ENCODE measurements around the gene AXL. TPM values are rescaled to one million over a fixed set of nuclear protein-coding genes. Genes with fewer than 3 reads are reported as not detected.

Gene AXL
- total and polyA plus RNA-seq, 2 experiments from 2014 or later: 15.0 to 45.9 TPM

GRCh38 chr19:41310033-41310831 lies 91.2 kb downstream of the AXL start, which contains the start of gene CCDC97:
Gene CCDC97, plus strand, starts transcription at chr19:41310172. Its CDS starts 139 bp downstream, at chr19:41310311.
- peaks cover 48% of the 10 kb centered on the region for H3K79me2 ChIP-seq
- peak within 1 kb of the TSS; percentile 99 for H3K27ac ChIP-seq
- peak; percentile 94 for DNase-seq (ENCODE audit: low spot score)
- 2% methylated on average over 47 of the region's 47 CpGs for WGBS (ENCODE audit: low lambda C conversion rate, missing lambda C conversion rate)
- no peaks in the 10 kb centered on the region for H3K9me2 ChIP-seq (replicated peaks; ENCODE audit: insufficient read depth)
- H3K4me2 ChIP-seq: peak within 1 kb of the TSS; percentile 80
- H2AFZ ChIP-seq: peak within 1 kb of the TSS; percentile 33
- peaks cover 8% of the 10 kb centered on the region for H4K20me1 ChIP-seq (ENCODE audit: insufficient read depth, poor library complexity, severe bottlenecking)
- H3K4me1 ChIP-seq (ENCODE audit: insufficient read depth): peaks cover 21% of the 10 kb centered on the region
- H3K4me3 ChIP-seq: peak within 1 kb of the TSS; percentile 90
- H3K27me3 ChIP-seq: no peaks in the 10 kb centered on the region
- no peaks in the 10 kb centered on the region for H3K9me3 ChIP-seq (ENCODE audit: low read depth)
- no peaks in the 10 kb centered on the region for H3K36me3 ChIP-seq (replicated peaks; ENCODE audit: insufficient read depth, low read depth)
- no peak for TF ChIP-seq EZH2phosphoT487 (IDR thresholded peaks at IDR 0.05; ENCODE audit: low read depth, severe bottlenecking, unreplicated experiment)
- no peak for TF ChIP-seq EZH2 (IDR thresholded peaks at IDR 0.05; ENCODE audit: borderline replicate concordance)
- no peak for TF ChIP-seq CTCF (IDR thresholded peaks at IDR 0.05; ENCODE audit: poor library complexity)

GRCh38 chr19:41311072-41311471 lies 92.0 kb downstream of the AXL start:
- Histone ChIP-seq H3K27ac (peak overlapping the region; percentile 99), H3K4me1 (ENCODE audit: insufficient read depth) (peaks cover 21% of the 10 kb centered on the region)
- 48% methylated on average over 5 of the region's 5 CpGs for WGBS (ENCODE audit: low lambda C conversion rate, missing lambda C conversion rate)

More at GRCh38 chr19:41311072-41311471, 92.0 kb downstream of the AXL start:
- Histone ChIP-seq H2AFZ (peak overlapping the region; percentile 33), H3K4me2 (peak overlapping the region; percentile 80), H3K79me2 (peaks cover 48% of the 10 kb centered on the region), H3K4me3 (peak overlapping the region; percentile 90), H3K9me3 (ENCODE audit: low read depth) (no peaks in the 10 kb centered on the region), H3K9me2 (replicated peaks; ENCODE audit: insufficient read depth) (no peaks in the 10 kb centered on the region), H4K20me1 (ENCODE audit: insufficient read depth, poor library complexity, severe bottlenecking) (peaks cover 8% of the 10 kb centered on the region), H3K27me3 (no peaks in the 10 kb centered on the region), H3K36me3 (replicated peaks; ENCODE audit: insufficient read depth, low read depth) (no peaks in the 10 kb centered on the region)
- TF ChIP-seq CTCF (IDR thresholded peaks at IDR 0.05; ENCODE audit: poor library complexity) (no peak), EZH2 (IDR thresholded peaks at IDR 0.05; ENCODE audit: borderline replicate concordance) (no peak)
- DNase-seq (ENCODE audit: low spot score): no peak

Small RNA genes lying within 50 kb of the gene (small RNA-seq; reads per million reads assigned to genes)
- gene RN7SL34P: not detected

Other genes with a start within 250 kb of the AXL start
- gene CYP2B6, start 227.9 kb upstream of the AXL start, total RNA-seq: 1.2 and 1.7 TPM in 2 replicates
- 0.88 and 1.0 TPM in 2 replicates for gene CYP2B6, start 227.9 kb upstream of the AXL start, polyA plus RNA-seq
- gene CYP2A13, start 130.8 kb upstream of the AXL start, total RNA-seq: not detected in 2 replicates
- gene CYP2A13, start 130.8 kb upstream of the AXL start, polyA plus RNA-seq: 0.23 TPM in 1 of 2 replicates, not detected in the other
- not detected in 2 replicates for gene CYP2F1, start 104.8 kb upstream of the AXL start, total RNA-seq
- not detected in 2 replicates for gene CYP2F1, start 104.8 kb upstream of the AXL start, polyA plus RNA-seq
- gene CYP2S1, start 26.0 kb upstream of the AXL start, total RNA-seq: 8.5 and 11.6 TPM in 2 replicates
- gene CYP2S1, start 26.0 kb upstream of the AXL start, polyA plus RNA-seq: 23.7 and 26.0 TPM in 2 replicates
- 92.8 and 98.5 TPM in 2 replicates for gene HNRNPUL1, start 45.1 kb downstream of the AXL start, total RNA-seq
- gene HNRNPUL1, start 45.1 kb downstream of the AXL start, polyA plus RNA-seq: 111 and 115 TPM in 2 replicates
- gene CCDC97, start 90.9 kb downstream of the AXL start, total RNA-seq: 11.4 and 15.1 TPM in 2 replicates
- 24.4 and 32.7 TPM in 2 replicates for gene CCDC97, start 90.9 kb downstream of the AXL start, polyA plus RNA-seq
- gene TGFB1, start 134.7 kb downstream of the AXL start, total RNA-seq: 15.7 and 17.1 TPM in 2 replicates
- 122 and 152 TPM in 2 replicates for gene TGFB1, start 134.7 kb downstream of the AXL start, polyA plus RNA-seq
- 5.3 and 6.0 TPM in 2 replicates for gene B9D2, start 144.9 kb downstream of the AXL start, total RNA-seq
- 9.6 and 13.2 TPM in 2 replicates for gene B9D2, start 144.9 kb downstream of the AXL start, polyA plus RNA-seq
- 23.6 and 27.5 TPM in 2 replicates for gene TMEM91, start 157.3 kb downstream of the AXL start, total RNA-seq
- 51.8 and 55.7 TPM in 2 replicates for gene TMEM91, start 157.3 kb downstream of the AXL start, polyA plus RNA-seq
- gene EXOSC5, start 178.1 kb downstream of the AXL start, total RNA-seq: 7.4 and 13.7 TPM in 2 replicates
- gene EXOSC5, start 178.1 kb downstream of the AXL start, polyA plus RNA-seq: 21.2 and 22.4 TPM in 2 replicates
- 28.1 and 30.3 TPM in 2 replicates for gene BCKDHA, start 178.6 kb downstream of the AXL start, total RNA-seq
- 30.3 and 39.6 TPM in 2 replicates for gene BCKDHA, start 178.6 kb downstream of the AXL start, polyA plus RNA-seq
- 5.3 and 9.2 TPM in 2 replicates for gene B3GNT8, start 208.2 kb downstream of the AXL start, total RNA-seq
- 14.6 and 17.7 TPM in 2 replicates for gene B3GNT8, start 208.2 kb downstream of the AXL start, polyA plus RNA-seq
- 54.7 and 62.0 TPM in 2 replicates for gene DMAC2, start 220.7 kb downstream of the AXL start, total RNA-seq
- 63.9 and 66.8 TPM in 2 replicates for gene DMAC2, start 220.7 kb downstream of the AXL start, polyA plus RNA-seq
- gene ERICH4, start 223.9 kb downstream of the AXL start, total RNA-seq: 2.3 and 3.7 TPM in 2 replicates
- 1.1 and 4.3 TPM in 2 replicates for gene ERICH4, start 223.9 kb downstream of the AXL start, polyA plus RNA-seq